NCI-H526 treated with DMSO at 0.1 percent for 48 hours (cell line): ENCODE results near the gene KLHL29.
A peak's percentile ranks its signal among the peaks of the same experiment; 100 is the strongest.

Source experiments
- DNase-seq: peaks from one replicate; lab custom pipeline; 2025; lab: John Stamatoyannopoulos, UW

Gene KLHL29

GRCh38 chr2:23476786-23477185, 91.8 kb downstream of the KLHL29 start:
- DNase-seq, result no peak

DNA sequence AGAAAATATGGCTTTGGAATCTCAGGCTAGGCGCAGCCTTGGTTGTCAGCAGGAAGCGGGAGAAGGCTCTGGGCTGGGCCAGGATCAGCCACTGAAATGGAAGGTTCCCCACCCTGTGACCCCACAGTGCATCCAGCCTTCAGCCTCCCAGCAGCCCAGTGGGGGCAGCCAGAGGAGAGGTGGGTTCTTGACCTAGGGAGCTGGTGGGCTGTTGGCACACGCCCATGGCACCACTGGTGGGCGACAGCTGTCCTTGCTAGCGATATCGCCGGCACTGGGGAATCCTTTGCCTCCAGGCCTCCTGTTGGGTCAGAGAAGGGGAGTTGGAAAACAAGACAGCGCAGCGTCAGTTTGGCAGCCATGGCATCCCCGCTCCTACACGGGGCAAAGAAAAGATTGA, 92.4 kb downstream of the KLHL29 start:
- DNase-seq, result no peak

GRCh38 chr2:23478087-23478932, 93.3 kb downstream of the KLHL29 start:
- no peak for DNase-seq

- no peak for DNase-seq
Observed at GRCh38 chr2:23478933-23479683, 94.1 kb downstream of the KLHL29 start.

GRCh38 chr2:23480957-23481797, 96.2 kb downstream of the KLHL29 start:
- no peak for DNase-seq

GRCh38 chr2:23482188-23482587, 97.2 kb downstream of the KLHL29 start:
- DNase-seq, result no peak

GRCh38 chr2:23482607-23483006, 97.6 kb downstream of the KLHL29 start:
- no peak for DNase-seq

GRCh38 chr2:23483791-23484190, 98.8 kb downstream of the KLHL29 start:
- no peak for DNase-seq

- no peak for DNase-seq
Observed at GRCh38 chr2:23484275-23484674, 99.3 kb downstream of the KLHL29 start.

DNA sequence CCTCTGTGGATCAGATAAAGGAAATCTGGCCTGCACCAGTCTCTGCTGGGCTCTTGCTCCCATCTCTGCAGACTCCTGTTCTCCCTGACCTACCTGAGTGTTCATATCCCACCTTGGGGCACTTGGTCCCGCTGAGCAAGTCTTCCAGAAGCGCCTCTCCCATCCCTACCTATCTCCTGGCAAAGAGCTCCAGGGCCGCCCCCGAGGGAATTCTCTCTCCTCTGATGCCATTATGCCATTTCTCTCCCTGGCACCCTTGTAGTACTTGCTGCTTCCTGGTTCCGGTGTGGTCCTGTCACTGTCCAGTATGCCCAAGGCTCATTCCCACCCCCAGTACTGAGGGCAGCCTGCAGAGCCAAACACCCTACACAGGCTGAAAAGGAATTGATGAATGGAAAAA, 99.8 kb downstream of the KLHL29 start:
- DNase-seq, result no peak

GRCh38 chr2:23485261-23485660, 100.3 kb downstream of the KLHL29 start:
- no peak for DNase-seq

GRCh38 chr2:23485841-23486683, 101.1 kb downstream of the KLHL29 start:
- DNase-seq, result no peak

- no peak for DNase-seq
Observed at GRCh38 chr2:23486684-23487075, 101.7 kb downstream of the KLHL29 start.

- DNase-seq, result no peak
Observed at GRCh38 chr2:23487735-23488492, 102.9 kb downstream of the KLHL29 start.

DNA sequence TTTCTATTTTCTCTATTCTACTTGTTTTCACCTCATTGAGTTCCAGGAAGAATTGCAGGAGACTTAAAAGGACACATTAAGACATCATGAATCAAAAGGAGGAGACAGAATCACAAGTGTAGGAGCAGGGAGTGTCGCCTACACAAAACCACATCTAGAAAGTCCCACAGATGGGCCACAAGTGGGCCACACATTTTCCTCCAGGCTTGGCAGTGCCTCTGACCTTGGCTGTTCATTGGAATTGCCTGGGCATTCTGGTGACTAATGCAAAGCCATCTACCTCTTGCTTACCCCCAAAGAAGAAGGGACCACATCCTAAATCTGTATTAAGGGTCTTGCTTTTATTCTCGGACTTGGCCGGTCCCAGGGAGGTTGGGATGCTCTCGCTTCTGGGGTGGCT, 103.6 kb downstream of the KLHL29 start:
- DNase-seq, result no peak

- no peak for DNase-seq
Observed at GRCh38 chr2:23489471-23490322, 104.7 kb downstream of the KLHL29 start.

DNA sequence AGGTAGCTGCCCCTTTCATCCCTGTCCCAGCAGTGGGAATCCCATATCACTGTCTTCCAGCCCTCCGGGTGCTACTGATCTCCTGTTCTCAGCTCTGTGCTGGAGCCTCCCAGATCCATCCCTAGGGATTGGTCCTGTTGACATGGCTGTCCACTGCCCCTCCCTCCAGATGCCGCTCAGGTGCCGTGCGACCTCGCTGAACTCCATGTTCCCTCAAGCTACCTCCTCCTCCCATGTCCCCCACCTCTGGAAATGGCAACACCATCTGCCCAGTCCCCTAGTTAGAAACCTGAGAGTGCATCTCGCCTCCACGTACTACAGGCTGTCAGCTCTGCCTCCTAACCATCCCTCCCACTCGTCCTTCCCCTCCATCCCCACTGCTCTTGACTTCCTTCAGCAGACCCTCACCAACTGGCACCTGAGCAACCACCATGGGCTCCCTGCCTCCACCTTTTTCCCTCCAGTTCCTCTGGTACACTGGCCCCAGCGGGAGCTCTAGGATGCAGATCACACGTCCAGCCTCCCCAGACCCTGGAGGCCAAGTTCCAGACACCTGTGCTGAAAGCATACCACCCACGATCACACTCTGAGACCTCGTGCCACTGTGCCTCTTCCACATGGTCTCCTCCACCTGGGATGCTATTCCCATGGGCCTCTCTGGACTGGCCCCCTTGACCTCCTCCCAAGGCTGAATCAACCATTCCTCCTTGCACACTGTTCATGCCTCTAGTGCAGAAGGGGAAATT, 106.8 kb downstream of the KLHL29 start:
- no peak for DNase-seq

DNA sequence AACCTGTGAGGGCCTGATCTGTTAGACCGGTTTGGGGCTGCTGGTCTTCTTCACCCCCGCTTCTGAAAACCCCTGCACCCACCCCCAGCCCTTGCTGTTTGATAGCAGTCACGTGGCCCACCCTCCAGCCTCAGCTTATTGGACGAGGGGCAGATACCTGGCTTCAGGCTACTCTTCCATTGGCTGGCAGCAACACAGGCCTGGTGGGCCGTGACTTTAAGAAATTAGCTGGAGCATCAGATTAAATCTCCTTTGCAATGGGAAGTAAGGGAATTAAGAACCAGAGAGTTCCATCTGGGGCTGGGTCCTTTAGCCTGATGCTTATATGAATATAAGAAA, 107.3 kb downstream of the KLHL29 start:
- DNase-seq, result no peak

GRCh38 chr2:23492921-23493320, 107.9 kb downstream of the KLHL29 start:
- peak; percentile 68 for DNase-seq
